Measurements from ENCODE around the gene CPEB3.

The CPEB3 gene

GRCh38 chr10:92213049-92213448 is 77.8 kb downstream of the CPEB3 start:
- DNase-seq (ENCODE audit: low read depth in 2 of 2) = no peak

- no peak for DNase-seq (ENCODE audit: low read depth in 2 of 2)
These were observed 82.1 kb downstream of the CPEB3 start for GRCh38 chr10:92208736-92209135.

- no peak for DNase-seq (ENCODE audit: low read depth in 2 of 2)
These were observed 82.6 kb downstream of the CPEB3 start for GRCh38 chr10:92208157-92208720.

GRCh38 chr10:92207061-92207460 is 83.8 kb downstream of the CPEB3 start:
- no peak for DNase-seq (ENCODE audit: low read depth in 2 of 2)

- DNase-seq (ENCODE audit: low read depth in 2 of 2) = no peak
These were observed 86.8 kb downstream of the CPEB3 start for GRCh38 chr10:92203919-92204623.

GRCh38 chr10:92202536-92202935 is 88.3 kb downstream of the CPEB3 start:
- no peak for DNase-seq (ENCODE audit: low read depth in 2 of 2)

GRCh38 chr10:92200564-92200963 is 90.3 kb downstream of the CPEB3 start:
- no peak for DNase-seq (ENCODE audit: low read depth in 2 of 2)

GRCh38 chr10:92187101-92187500 is 103.8 kb downstream of the CPEB3 start:
- no peak for DNase-seq (ENCODE audit: low read depth in 2 of 2)

- DNase-seq (ENCODE audit: low read depth in 2 of 2) = no peak
These were observed 105.9 kb downstream of the CPEB3 start for GRCh38 chr10:92184977-92185376.

GRCh38 chr10:92183199-92183598 is 107.7 kb downstream of the CPEB3 start:
- no peak for DNase-seq (ENCODE audit: low read depth in 2 of 2)

- DNase-seq (ENCODE audit: low read depth in 2 of 2) = no peak
These were observed 109.3 kb downstream of the CPEB3 start for GRCh38 chr10:92181575-92181974.

- no peak for DNase-seq (ENCODE audit: low read depth in 2 of 2)
These were observed 110.5 kb downstream of the CPEB3 start for GRCh38 chr10:92180399-92180798.

GRCh38 chr10:92177546-92177945 is 113.3 kb downstream of the CPEB3 start:
- DNase-seq (ENCODE audit: low read depth in 2 of 2) = no peak

- no peak for DNase-seq (ENCODE audit: low read depth in 2 of 2)
These were observed 115.7 kb downstream of the CPEB3 start for GRCh38 chr10:92175164-92175563.

GRCh38 chr10:92173996-92174395 is 116.9 kb downstream of the CPEB3 start:
- no peak for DNase-seq (ENCODE audit: low read depth in 2 of 2)

GRCh38 chr10:92164036-92164696 is 126.7 kb downstream of the CPEB3 start:
- DNase-seq (ENCODE audit: low read depth in 2 of 2) = no peak

- DNase-seq (ENCODE audit: low read depth in 2 of 2) = no peak
These were observed 128.3 kb downstream of the CPEB3 start for GRCh38 chr10:92162541-92162940.

GRCh38 chr10:92156874-92157773 is 133.8 kb downstream of the CPEB3 start:
- no peak for DNase-seq (ENCODE audit: low read depth in 2 of 2)

GRCh38 chr10:92150823-92151222 is 140.1 kb downstream of the CPEB3 start:
- DNase-seq (ENCODE audit: low read depth in 2 of 2) = no peak

- no peak for DNase-seq (ENCODE audit: low read depth in 2 of 2)
These were observed 141.6 kb downstream of the CPEB3 start for GRCh38 chr10:92149261-92149660.

- no peak for DNase-seq (ENCODE audit: low read depth in 2 of 2)
These were observed 144.1 kb downstream of the CPEB3 start for GRCh38 chr10:92146781-92147180.

- no peak for DNase-seq (ENCODE audit: low read depth in 2 of 2)
These were observed 144.8 kb downstream of the CPEB3 start for GRCh38 chr10:92146107-92146506.
